Body of pancreas (tissue), 4 donors: ENCODE measurements around the gene NRG3. TPM values are rescaled to one million over a fixed set of nuclear protein-coding genes. Genes with fewer than 3 reads are reported as not detected.

ENCODE experiments used
- ATAC-seq: fragments of 150-250 bp; one replicate; pipeline ENCODE4 v1.9.1; 2016
- DNase-seq, 4 donors: peaks; one replicate each; pipeline ENCODE4 v3.0.0-alpha.2; 2019
- H3K27ac ChIP-seq, 4 donors: fragments of 200-600 bp; sonication (generic); 1 replicate in 3 of 4; 2 replicates in 1 of 4; pipeline versions ENCODE4 v1.5.1 to v1.6.1; 2016 to 2019; ENCODE audit warnings: mild to moderate bottlenecking in 1 of 4, mixed read lengths in 1 of 4, moderate library complexity in 1 of 4
- H3K27me3 ChIP-seq, 2 donors: fragments of 200-600 bp; sonication (generic); one replicate each; pipeline ENCODE4 v1.6.0; 2016; ENCODE audit warnings: mild to moderate bottlenecking in 1 of 2
- H3K36me3 ChIP-seq, 2 donors: fragments of 200-600 bp; sonication (generic); replicated peaks in 1 of 2; 2 replicates each; pipeline ENCODE4 v1.5.1; 2016; ENCODE audit warnings: low read depth in 2 of 2; ENCODE audit not compliant: insufficient read depth in 1 of 2
- H3K4me1 ChIP-seq: fragments of 200-600 bp; sonication (generic); one replicate; pipeline ENCODE4 v1.6.0; 2016
- H3K4me3 ChIP-seq, 2 donors: fragments of 200-600 bp; sonication (generic); 1 replicate in 1 of 2; 2 replicates in 1 of 2; pipeline ENCODE4 v1.5.1; 2016 to 2019
- H3K9me3 ChIP-seq, 3 donors: fragments of 200-600 bp; sonication (generic); 1 replicate in 2 of 3; 2 replicates in 1 of 3; pipeline ENCODE4 v1.5.1; 2016
- CTCF ChIP-seq, 7 experiments: fragments of 450-650 bp in 4 of 7; fragments of 200-600 bp in 3 of 7; sonication (generic) in 3 of 7; IDR thresholded peaks; one replicate each; pipeline ENCODE4 v1.5.1; 2016 to 2019; ENCODE audit warnings: antibody characterized with exemption in 7 of 7
- POLR2A ChIP-seq, 3 donors: fragments of 450-650 bp; IDR thresholded peaks; one replicate each; pipeline ENCODE4 v1.6.1; 2016; ENCODE audit warnings: antibody characterized with exemption in 3 of 3, mild to moderate bottlenecking in 2 of 3
- WGBS, 2 donors: methylation state at CpG; one replicate each; pipeline ENCODE4 v1.1.5; 2017; 5-methylcytosine and 5-hydroxymethylcytosine counted together
- intact Hi-C: fragments of 100-400 bp; cut with DNase I; formaldehyde crosslinking; loops from one replicate; pipeline ENCODE4 v1.15.1; 2023
- total RNA-seq, 2 donors: library from RNA; depleted of rRNA; stranded (reverse); fragments of >200 nt; gene quantifications; one replicate each; pipeline ENCODE4 v1.1.0, GENCODE V29; 2016

The NRG3 gene
- total RNA-seq, 2 donors from 2014 or later = 0.26 TPM; not detected in 1

- WGBS, 2 donors = 69 to 88% methylated on average over 2 of the region's 2 CpGs
- TF ChIP-seq CTCF (IDR thresholded peaks at IDR 0.05) (no peak), POLR2A (IDR thresholded peaks at IDR 0.05) (no peak)
- H3K4me3 ChIP-seq = no peak overlapping the region
- no peak for DNase-seq
- no peaks in the 10 kb centered on the region for H3K27me3 ChIP-seq
- no peaks in the 10 kb centered on the region for H3K9me3 ChIP-seq
- intact Hi-C loops = no loop called here
- no peaks in the 10 kb centered on the region for H3K4me1 ChIP-seq
- no peak for ATAC-seq
- no peak overlapping the region for H3K27ac ChIP-seq
- H3K36me3 ChIP-seq = no peaks in the 10 kb centered on the region
Observed at GRCh38 chr10:81944609-81945008, 69.6 kb downstream of the NRG3 start.

GRCh38 chr10:81949283-81949682, 74.3 kb downstream of the NRG3 start:
- no peak for TF ChIP-seq CTCF (IDR thresholded peaks at IDR 0.05)
- no peak for TF ChIP-seq POLR2A (IDR thresholded peaks at IDR 0.05)
- Histone ChIP-seq H3K36me3 (no peaks in the 10 kb centered on the region), H3K9me3 (no peaks in the 10 kb centered on the region), H3K27me3 (no peaks in the 10 kb centered on the region), H3K4me1 (no peaks in the 10 kb centered on the region), H3K4me3 (no peak overlapping the region), H3K27ac (no peak overlapping the region)
- WGBS, 2 donors = 58 to 61% methylated on average over 5 of the region's 5 CpGs
- intact Hi-C loops = no loop called here
- DNase-seq (no peak), ATAC-seq (no peak)

- Histone ChIP-seq H3K36me3 (no peaks in the 10 kb centered on the region), H3K4me3 (no peak overlapping the region), H3K9me3 (no peaks in the 10 kb centered on the region), H3K27me3 (no peaks in the 10 kb centered on the region), H3K4me1 (no peaks in the 10 kb centered on the region), H3K27ac (no peak overlapping the region)
- no peak for ATAC-seq
- intact Hi-C loops = no loop called here
- WGBS, 2 donors = 68 to 84% methylated on average over 2 of the region's 2 CpGs
- no peak for TF ChIP-seq POLR2A (IDR thresholded peaks at IDR 0.05)
- no peak for TF ChIP-seq CTCF (IDR thresholded peaks at IDR 0.05)
- no peak for DNase-seq
Observed at GRCh38 chr10:81950358-81950757, 75.4 kb downstream of the NRG3 start.

GRCh38 chr10:81953420-81953819, 78.4 kb downstream of the NRG3 start:
- DNase-seq (no peak), ATAC-seq (no peak)
- H3K9me3 ChIP-seq = no peaks in the 10 kb centered on the region
- no peak overlapping the region for H3K27ac ChIP-seq
- H3K4me3 ChIP-seq = no peak overlapping the region
- H3K27me3 ChIP-seq = no peaks in the 10 kb centered on the region
- no peaks in the 10 kb centered on the region for H3K4me1 ChIP-seq
- TF ChIP-seq POLR2A (IDR thresholded peaks at IDR 0.05) = no peak
- TF ChIP-seq CTCF (IDR thresholded peaks at IDR 0.05) = no peak
- intact Hi-C loops = no loop called here
- H3K36me3 ChIP-seq = no peaks in the 10 kb centered on the region

GRCh38 chr10:81957976-81958375, 83.0 kb downstream of the NRG3 start:
- no peaks in the 10 kb centered on the region for H3K9me3 ChIP-seq
- no peaks in the 10 kb centered on the region for H3K4me1 ChIP-seq
- H3K4me3 ChIP-seq = no peak overlapping the region
- DNase-seq (no peak), ATAC-seq (no peak)
- H3K27ac ChIP-seq = no peak overlapping the region
- WGBS, 2 donors = 50% methylated on average over 2 of the region's 2 CpGs
- H3K36me3 ChIP-seq = no peaks in the 10 kb centered on the region
- TF ChIP-seq CTCF (IDR thresholded peaks at IDR 0.05) (no peak), POLR2A (IDR thresholded peaks at IDR 0.05) (no peak)
- H3K27me3 ChIP-seq = no peaks in the 10 kb centered on the region
- intact Hi-C loops = no loop called here
